Smooth muscle cell of the brain vasculature (primary cell): ENCODE data around the gene KCNH1.

Experiments used
- DNase-seq: peaks from one replicate; pipeline ENCODE4 v3.0.0-alpha.2; 2012; ENCODE audit warnings: low read depth, low spot score

The KCNH1 gene

GRCh38 chr1:210755991-210756659 is 377.8 kb downstream of the KCNH1 start:
- DNase-seq: no peak

GRCh38 chr1:210754878-210755665 is 378.9 kb downstream of the KCNH1 start:
- no peak for DNase-seq

GRCh38 chr1:210751911-210752310 is 382.0 kb downstream of the KCNH1 start:
- DNase-seq: no peak

GRCh38 chr1:210750468-210750867 is 383.5 kb downstream of the KCNH1 start:
- DNase-seq: no peak

GRCh38 chr1:210748796-210749195 is 385.2 kb downstream of the KCNH1 start:
- DNase-seq: no peak

GRCh38 chr1:210747890-210748289 is 386.1 kb downstream of the KCNH1 start:
- no peak for DNase-seq

- no peak for DNase-seq
These were observed 386.8 kb downstream of the KCNH1 start for GRCh38 chr1:210747112-210747511.

GRCh38 chr1:210746024-210746731 is 387.8 kb downstream of the KCNH1 start:
- no peak for DNase-seq

GRCh38 chr1:210743038-210743437 is 390.9 kb downstream of the KCNH1 start:
- no peak for DNase-seq

- no peak for DNase-seq
These were observed 392.4 kb downstream of the KCNH1 start for GRCh38 chr1:210741564-210741963.

GRCh38 chr1:210739627-210740026 is 394.3 kb downstream of the KCNH1 start:
- DNase-seq: no peak

- no peak for DNase-seq
These were observed 395.7 kb downstream of the KCNH1 start for GRCh38 chr1:210738256-210738655.

- no peak for DNase-seq
These were observed 397.2 kb downstream of the KCNH1 start for GRCh38 chr1:210736713-210737112.

- DNase-seq: no peak
These were observed 402.4 kb downstream of the KCNH1 start for GRCh38 chr1:210731597-210731996.

GRCh38 chr1:210731193-210731592 is 402.8 kb downstream of the KCNH1 start:
- no peak for DNase-seq

- no peak for DNase-seq
These were observed 403.9 kb downstream of the KCNH1 start for GRCh38 chr1:210730023-210730422.

GRCh38 chr1:210728437-210729149 is 405.4 kb downstream of the KCNH1 start:
- no peak for DNase-seq

- no peak for DNase-seq
These were observed 406.2 kb downstream of the KCNH1 start for GRCh38 chr1:210727709-210728108.

- no peak for DNase-seq
These were observed 407.3 kb downstream of the KCNH1 start for GRCh38 chr1:210726621-210727020.

GRCh38 chr1:210724768-210725167 is 409.2 kb downstream of the KCNH1 start:
- no peak for DNase-seq

- no peak for DNase-seq
These were observed 410.3 kb downstream of the KCNH1 start for GRCh38 chr1:210723646-210724045.
